Fibroblast of lung (primary cell): ENCODE data around the gene PHRF1.

ENCODE experiments used
- EZH2 ChIP-seq: IDR thresholded peaks from 2 replicates; pipeline ENCODE4 v1.5.1; 2012; ENCODE audit warnings: low read length, control low read depth, mild to moderate bottlenecking; ENCODE audit errors: missing control alignments
- TF ChIP-seq, protein P1 (sequence below), 2 donors: IDR thresholded peaks in 1 of 2; conservative IDR thresholded peaks in 1 of 2; 1 replicate in 1 of 2; 2 replicates in 1 of 2; pipeline ENCODE4 v1.5.1; 2011 to 2012; ENCODE audit warnings: low read length in 2 of 2, control low read depth in 1 of 2, inconsistent platforms in 1 of 2, low read depth in 1 of 2, mild to moderate bottlenecking in 1 of 2

DNA sequence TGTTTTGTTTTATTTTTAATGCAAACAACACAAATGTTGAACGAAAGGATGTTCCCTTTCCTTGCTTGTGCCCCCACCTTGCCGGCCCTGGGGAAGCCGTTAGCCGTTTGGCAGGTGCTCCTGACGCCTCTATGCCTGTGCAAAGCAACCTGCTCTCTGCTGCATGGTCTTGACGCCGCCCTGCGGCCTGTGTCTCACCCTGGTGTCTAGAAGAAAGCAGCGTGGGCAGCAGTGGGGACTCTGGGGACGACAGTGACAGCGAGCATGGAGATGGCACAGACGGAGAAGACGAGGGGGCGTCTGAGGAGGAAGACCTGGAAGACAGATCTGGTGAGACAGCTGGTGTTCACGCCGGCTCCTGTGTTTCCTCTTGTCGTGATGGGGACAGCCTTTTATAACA, 5.5 kb downstream of the PHRF1 start:
- TF ChIP-seq, protein P1, sequence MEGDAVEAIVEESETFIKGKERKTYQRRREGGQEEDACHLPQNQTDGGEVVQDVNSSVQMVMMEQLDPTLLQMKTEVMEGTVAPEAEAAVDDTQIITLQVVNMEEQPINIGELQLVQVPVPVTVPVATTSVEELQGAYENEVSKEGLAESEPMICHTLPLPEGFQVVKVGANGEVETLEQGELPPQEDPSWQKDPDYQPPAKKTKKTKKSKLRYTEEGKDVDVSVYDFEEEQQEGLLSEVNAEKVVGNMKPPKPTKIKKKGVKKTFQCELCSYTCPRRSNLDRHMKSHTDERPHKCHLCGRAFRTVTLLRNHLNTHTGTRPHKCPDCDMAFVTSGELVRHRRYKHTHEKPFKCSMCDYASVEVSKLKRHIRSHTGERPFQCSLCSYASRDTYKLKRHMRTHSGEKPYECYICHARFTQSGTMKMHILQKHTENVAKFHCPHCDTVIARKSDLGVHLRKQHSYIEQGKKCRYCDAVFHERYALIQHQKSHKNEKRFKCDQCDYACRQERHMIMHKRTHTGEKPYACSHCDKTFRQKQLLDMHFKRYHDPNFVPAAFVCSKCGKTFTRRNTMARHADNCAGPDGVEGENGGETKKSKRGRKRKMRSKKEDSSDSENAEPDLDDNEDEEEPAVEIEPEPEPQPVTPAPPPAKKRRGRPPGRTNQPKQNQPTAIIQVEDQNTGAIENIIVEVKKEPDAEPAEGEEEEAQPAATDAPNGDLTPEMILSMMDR (conservative IDR thresholded peaks at IDR 0.05 in 1 of 2, IDR thresholded peaks at IDR 0.05 in 1 of 2; ENCODE audit: low read depth in 1 of 2, low read length in 2 of 2): no peak
- no peak for TF ChIP-seq EZH2
